ENCODE measurements around the gene RAD18.

DNA sequence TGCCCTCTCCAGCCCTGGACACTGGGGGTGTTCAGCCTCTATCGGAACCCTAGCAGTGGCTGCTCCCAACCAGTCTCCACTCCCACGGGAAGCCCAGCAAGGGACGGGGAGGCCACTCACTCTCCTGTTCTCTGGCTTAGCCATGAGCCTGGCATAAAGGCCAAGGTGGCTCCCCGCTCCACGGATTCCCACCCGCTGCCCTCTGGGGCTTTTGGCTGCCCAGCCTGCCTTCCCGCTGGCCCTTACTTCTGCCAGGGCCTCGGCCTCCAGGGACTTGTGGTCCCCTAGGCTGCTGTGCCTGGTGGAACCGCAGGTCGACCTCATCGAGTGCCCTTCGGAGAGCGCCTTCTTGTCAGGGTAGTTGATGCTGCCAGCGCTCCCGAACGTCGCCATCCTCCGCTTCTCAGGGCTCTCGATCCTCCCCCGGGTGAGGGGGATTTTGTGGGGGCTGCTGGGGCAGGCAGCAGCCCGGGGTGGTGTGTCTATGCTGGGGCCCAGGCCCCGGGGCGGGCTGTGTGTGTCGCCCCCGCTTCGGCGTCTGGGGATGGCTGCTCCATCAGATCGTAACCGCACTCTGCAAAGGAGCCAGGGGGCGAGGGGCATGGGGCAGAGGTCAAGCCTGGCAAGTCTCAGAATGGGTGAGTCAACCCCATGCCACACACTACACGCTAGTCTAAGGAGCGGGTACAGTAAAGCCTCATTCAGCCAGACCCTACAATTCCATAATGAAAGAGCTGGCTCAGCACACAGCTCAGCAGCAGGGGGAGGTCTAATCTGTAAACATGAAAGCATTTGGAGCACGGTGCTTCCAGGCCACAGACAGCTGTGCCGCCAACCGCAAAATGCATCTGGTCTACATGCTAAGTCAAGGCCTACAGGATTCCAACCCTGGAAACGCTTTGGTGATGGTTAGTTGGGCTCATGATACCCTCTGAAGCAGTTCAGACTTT lies 27.3 kb upstream of the RAD18 start:
- TF ChIP-seq TOX (CRISPR knock-in tag; IDR thresholded peaks at IDR 0.05; ENCODE audit: borderline replicate concordance) (no peak), ZNF70 (CRISPR knock-in tag; IDR thresholded peaks at IDR 0.05) (no peak), RARB (CRISPR knock-in tag; IDR thresholded peaks at IDR 0.05) (no peak)

All from SK-N-SH treated with all-trans-retinoic acid at 6 μM for 48 hours (cell line).